Measurements from ENCODE around the gene EVC2.

Gene EVC2

DNA sequence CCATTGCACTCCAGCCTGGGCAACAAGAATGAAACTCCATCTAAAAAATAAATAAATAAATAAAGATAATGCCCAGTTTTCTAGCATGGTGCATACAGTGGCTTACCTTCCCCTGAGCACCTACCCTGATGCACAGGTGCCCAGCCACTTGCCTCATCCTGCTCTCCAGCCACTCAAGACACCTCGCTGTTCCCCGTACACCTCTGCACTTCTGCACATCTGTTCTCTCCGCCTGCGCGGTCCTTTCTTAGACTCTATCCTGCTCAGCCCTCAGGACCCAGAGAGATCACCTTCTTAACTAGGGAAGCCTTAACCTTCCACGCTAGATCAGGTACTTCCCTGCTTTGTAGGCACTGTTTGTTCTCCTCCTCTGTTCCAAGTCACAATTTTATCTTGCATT lies 5.5 kb upstream of the EVC2 start:
- DNase-seq (ENCODE audit: low read depth), result no peak

GRCh38 chr4:5712931-5713330 lies 4.6 kb upstream of the EVC2 start:
- DNase-seq (ENCODE audit: low read depth), result no peak

GRCh38 chr4:5712517-5712916 lies 4.2 kb upstream of the EVC2 start:
- DNase-seq (ENCODE audit: low read depth), result no peak

- no peak for DNase-seq (ENCODE audit: low read depth)
These were observed 3.3 kb upstream of the EVC2 start for GRCh38 chr4:5711479-5712184.

DNA sequence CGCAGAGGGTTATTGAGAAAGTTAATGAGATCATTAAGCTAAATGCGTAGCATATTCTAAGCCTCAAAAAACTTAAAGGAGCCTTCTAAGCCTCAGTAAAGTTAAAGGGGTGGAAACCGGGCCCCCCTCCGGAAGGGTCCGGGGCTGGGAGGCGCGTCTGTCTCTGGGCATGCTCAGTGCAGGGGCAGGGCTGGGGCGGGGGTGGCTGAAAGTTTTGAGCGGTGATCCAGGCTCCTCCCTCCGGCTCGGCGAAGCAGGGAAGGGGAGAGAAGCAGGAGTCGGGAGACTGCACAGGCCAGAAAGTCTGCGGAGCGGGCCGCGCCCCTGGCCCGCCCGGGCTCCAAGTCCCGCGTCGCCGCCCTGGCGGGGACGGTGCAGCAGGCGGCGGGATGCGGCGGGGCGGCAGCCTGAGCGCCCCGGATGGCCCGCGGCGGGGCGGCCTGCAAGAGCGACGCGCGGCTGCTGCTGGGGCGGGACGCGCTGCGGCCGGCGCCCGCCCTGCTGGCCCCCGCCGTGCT lies 2.7 kb upstream of the EVC2 start, which contains the start of gene EVC:
Gene EVC (plus strand): TSS at position 241 of the 518 bp plus-strand sequence. CDS start 180 bp downstream, at position 421.
- peak; percentile 42 for DNase-seq (ENCODE audit: low read depth)

DNA sequence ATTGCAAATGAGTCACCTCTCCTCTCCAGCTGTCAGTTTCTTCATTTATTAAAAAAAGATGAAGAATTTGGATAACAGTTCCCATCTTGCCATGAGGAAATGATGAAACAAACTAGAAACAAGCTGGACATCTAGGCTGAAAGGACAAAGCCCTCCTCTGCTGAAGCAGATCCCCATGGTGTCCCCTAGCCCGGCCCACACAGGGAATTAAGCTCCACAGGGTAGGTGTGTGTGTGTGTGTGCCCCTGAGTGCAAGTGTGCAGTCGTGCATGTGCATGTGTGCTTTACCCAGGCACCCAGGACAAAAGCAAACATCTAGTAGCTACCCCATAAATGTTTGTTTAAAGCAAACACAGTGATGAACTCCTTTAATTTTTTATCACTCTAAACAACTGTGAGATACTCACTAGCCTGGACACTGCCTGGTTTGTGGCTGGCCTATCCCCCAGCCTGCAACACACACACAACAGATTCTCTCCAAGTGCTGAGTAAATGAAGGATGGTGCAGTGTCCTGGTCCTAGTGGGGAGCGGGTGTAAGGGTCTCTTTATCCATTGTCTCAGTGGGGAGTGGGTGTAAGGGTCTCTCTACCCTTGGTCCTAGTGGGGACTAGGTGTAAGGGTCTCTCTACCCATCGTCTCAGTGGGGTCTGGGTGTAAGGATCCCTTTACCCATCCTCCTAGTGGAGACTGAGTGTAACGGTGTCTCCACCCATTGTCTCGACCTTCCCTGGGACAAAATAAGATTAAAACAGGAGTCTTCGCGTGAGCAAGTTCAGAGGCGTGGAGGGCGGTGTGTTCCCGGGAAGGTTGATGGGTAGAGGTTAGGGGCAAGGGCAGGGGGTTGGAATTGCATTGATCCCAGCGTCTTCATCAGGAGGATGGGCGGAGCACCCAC lies 2.0 kb upstream of the EVC2 start:
- DNase-seq (ENCODE audit: low read depth), result no peak

- no peak for DNase-seq (ENCODE audit: low read depth)
These were observed 832 bp upstream of the EVC2 start for GRCh38 chr4:5709207-5709575.

DNA sequence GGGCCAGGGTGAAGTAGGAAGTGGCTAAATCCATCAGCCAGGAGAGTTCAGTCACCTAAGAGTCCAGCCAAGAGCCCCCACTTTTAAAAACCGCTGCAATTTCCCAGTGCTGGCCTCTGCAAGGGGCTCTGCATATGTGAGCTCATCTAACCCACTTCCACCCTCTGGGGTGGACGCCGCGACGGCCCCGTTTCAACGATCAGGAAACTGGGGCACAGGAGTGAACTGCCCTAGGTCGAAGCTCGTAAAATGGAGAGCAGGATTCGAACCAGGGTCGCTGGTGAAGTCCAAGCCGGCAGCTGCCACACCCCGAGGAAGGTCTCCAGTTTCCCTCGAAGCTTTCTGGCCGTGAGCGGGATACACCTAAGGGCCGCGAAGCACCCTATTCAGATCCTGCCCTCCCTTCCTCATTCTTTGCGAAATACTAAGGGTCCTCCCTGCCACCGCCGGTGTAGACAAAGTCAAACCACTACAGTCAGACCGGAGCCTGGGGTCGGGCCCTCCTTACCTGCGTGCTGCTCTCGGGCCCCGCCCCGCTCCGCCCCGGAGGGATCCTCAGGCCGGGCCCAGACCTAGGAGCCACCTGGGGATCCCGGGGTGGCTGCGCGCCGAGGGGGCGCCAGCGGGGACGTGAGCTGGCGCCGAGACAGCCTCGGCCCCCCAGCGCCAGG lies 446 bp downstream of the EVC2 start:
- no peak for DNase-seq (ENCODE audit: low read depth)

GRCh38 chr4:5707366-5707765 lies 993 bp downstream of the EVC2 start:
- no peak for DNase-seq (ENCODE audit: low read depth)

- no peak for DNase-seq (ENCODE audit: low read depth)
These were observed 1.7 kb downstream of the EVC2 start for GRCh38 chr4:5706486-5707290.

- no peak for DNase-seq (ENCODE audit: low read depth)
These were observed 2.6 kb downstream of the EVC2 start for GRCh38 chr4:5705647-5706320.

GRCh38 chr4:5704276-5704675 lies 4.1 kb downstream of the EVC2 start:
- no peak for DNase-seq (ENCODE audit: low read depth)

DNA sequence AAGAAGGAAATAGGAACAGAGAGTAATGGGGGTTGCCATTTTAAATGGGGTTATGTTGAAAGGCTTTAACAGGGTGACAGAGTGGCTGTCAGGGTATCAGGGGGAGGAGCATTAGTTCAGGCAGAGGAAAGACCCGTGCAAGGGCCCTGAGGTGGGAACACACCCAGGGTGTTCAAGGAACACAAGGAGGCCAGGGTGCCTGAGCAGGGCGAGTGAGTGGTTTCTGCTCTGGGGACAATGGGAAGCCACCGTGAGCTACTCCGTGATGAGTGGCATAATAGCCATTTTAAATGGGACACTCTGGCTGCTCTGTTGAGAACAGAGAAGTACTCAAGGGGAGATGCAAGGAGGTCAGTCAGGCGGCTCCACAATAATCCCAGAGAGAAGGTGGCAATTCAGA lies 4.5 kb downstream of the EVC2 start:
- no peak for DNase-seq (ENCODE audit: low read depth)

- DNase-seq (ENCODE audit: low read depth), result no peak
These were observed 6.4 kb downstream of the EVC2 start for GRCh38 chr4:5701971-5702370.

GRCh38 chr4:5700459-5700858 lies 7.9 kb downstream of the EVC2 start:
- no peak for DNase-seq (ENCODE audit: low read depth)

DNA sequence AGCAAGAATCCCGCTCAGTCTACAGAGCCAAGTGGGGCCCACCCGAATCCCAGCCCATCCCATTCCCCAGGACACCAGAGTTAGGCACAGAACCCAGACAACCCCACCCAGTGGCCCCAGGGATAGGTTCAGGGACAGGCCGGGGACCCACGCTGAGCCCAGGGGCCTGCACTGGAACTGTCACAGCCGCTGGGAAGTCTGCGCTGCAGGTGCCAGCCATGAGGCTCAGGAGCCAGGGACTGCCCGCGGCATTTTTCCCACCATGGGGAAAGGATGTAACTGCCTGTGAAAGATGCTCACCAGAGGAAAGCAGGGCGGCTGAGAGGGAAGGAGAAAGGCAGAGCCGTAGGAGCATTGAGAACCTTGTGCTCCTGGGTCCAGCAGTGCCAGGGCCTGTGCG lies 12.0 kb downstream of the EVC2 start:
- DNase-seq (ENCODE audit: low read depth), result no peak

GRCh38 chr4:5693871-5694270 lies 14.5 kb downstream of the EVC2 start:
- no peak for DNase-seq (ENCODE audit: low read depth)

DNA sequence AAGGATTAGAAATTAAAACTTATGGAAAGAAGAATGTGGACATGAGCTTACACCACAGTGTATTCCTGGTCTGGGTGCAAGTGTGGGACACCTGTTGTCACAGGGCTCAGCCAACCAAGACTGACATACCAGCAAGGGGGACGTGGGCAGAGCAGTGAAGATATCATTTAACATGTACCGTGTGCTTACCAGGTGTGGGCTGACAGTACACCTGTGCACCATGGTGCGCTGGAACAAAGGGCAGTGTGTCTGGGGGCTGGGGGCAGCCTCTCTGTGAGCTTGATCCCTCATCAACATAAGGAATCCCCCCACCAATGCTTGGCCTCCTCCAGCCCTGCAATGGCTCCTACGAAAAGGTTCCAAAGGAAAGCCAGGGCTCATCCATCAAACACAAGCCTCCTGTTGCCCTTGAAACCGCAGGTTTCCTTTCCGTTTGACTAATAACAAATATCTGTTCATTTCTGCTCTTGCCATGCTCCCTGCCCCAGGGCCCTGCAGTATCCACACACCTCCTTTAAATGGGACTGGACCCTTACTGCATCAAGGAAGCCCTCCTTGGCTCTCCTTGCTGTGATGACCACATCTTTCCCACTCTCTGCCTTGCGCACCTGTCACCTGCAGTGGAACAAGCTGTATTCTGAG lies 16.7 kb downstream of the EVC2 start:
- DNase-seq (ENCODE audit: low read depth), result no peak

- DNase-seq (ENCODE audit: low read depth), result no peak
These were observed 19.3 kb downstream of the EVC2 start for GRCh38 chr4:5689065-5689464.

DNA sequence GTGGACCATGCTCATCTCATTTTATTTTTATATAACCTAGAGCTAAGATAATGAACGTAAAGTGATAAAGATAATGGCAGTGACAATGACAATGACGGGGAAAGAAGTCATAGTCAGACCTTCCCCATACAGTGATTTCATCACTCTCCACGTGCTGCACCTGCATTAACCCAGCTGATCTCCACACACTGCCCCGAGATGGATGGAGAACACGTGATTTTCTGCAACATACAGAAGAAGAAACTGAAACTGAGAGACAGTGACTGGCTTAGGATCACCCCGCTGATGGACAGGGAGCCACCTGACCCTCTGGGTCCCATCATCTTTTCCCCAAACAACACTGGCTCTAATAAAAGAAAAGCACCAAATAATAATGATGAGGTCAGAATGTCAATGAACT lies 22.0 kb downstream of the EVC2 start:
- no peak for DNase-seq (ENCODE audit: low read depth)

GRCh38 chr4:5685296-5685695 lies 23.1 kb downstream of the EVC2 start:
- DNase-seq (ENCODE audit: low read depth), result no peak
